ENCODE measurements around the gene NFIX. TPM values are rescaled to one million over a fixed set of nuclear protein-coding genes. Genes with fewer than 3 reads are reported as not detected.

The NFIX gene
- polyA plus RNA-seq, 3 donors, result 0.25 to 3.7 (median 0.90) TPM

DNA sequence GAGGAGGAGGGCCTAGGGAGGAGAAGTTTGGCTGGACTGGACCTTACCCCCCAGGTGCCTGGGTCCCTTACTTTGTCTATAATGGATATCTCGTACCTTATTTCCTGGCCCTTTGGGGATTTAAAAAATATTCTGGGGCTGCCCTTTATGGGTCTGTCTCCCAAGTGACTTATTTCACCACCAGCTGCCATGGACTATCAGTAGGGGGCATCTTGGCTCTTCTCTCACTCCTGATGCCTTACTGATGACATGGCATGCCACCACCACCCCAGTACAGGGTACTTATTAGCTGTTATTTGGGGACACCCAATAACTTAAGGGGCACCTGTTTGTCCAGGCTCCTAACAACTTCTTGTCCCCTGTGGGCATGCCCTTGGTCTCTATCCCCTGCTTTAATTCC is 38.0 kb downstream of the NFIX start:
- no peak overlapping the region for H3K4me2 ChIP-seq (replicated peaks; ENCODE audit: extremely low read depth, low read length, poor library complexity, severe bottlenecking)
- no peak for DNase-seq
- no peaks in the 10 kb centered on the region for H3K9me3 ChIP-seq (replicated peaks in 1 of 2; ENCODE audit: control insufficient read depth in 1 of 2, insufficient read depth in 1 of 2, low read length in 2 of 2)
- Mint-ChIP-seq H3K4me1 (peaks cover 6% of the 10 kb centered on the region), H3K9me3 (peaks cover 0 to 2% (median 0%) of the 10 kb centered on the region in 7 donors), H3K4me3 (peak overlapping the region in 1 of 2 donors; percentile 6), H3K36me3 (no peaks in the 10 kb centered on the region), H3K27ac (no peak overlapping the region), H3K27me3 (ENCODE audit: low read depth in 3 of 3) (peaks cover 0 to 5% (median 3%) of the 10 kb centered on the region in 3 donors)
- WGBS (ENCODE audit: insufficient coverage), result no CpG with 5 or more reads among the region's 1 CpG
- no peak overlapping the region for H3K4me3 ChIP-seq (replicated peaks in 1 of 3; ENCODE audit: low read depth in 2 of 3, low read length in 3 of 3)
- H3K9ac ChIP-seq (ENCODE audit: insufficient read depth, low read length, poor library complexity, severe bottlenecking), result no peak overlapping the region
- H3K27ac ChIP-seq (ENCODE audit: low read depth in 1 of 2, low read length in 2 of 2), result no peak overlapping the region
- no peaks in the 10 kb centered on the region for H3K27me3 ChIP-seq (ENCODE audit: control insufficient read depth in 2 of 2, insufficient read depth in 2 of 2, low read length in 2 of 2)
- no peaks in the 10 kb centered on the region for H3K4me1 ChIP-seq (ENCODE audit: control insufficient read depth in 1 of 2, insufficient read depth in 2 of 2, low read length in 2 of 2)
- TF ChIP-seq, protein P1, sequence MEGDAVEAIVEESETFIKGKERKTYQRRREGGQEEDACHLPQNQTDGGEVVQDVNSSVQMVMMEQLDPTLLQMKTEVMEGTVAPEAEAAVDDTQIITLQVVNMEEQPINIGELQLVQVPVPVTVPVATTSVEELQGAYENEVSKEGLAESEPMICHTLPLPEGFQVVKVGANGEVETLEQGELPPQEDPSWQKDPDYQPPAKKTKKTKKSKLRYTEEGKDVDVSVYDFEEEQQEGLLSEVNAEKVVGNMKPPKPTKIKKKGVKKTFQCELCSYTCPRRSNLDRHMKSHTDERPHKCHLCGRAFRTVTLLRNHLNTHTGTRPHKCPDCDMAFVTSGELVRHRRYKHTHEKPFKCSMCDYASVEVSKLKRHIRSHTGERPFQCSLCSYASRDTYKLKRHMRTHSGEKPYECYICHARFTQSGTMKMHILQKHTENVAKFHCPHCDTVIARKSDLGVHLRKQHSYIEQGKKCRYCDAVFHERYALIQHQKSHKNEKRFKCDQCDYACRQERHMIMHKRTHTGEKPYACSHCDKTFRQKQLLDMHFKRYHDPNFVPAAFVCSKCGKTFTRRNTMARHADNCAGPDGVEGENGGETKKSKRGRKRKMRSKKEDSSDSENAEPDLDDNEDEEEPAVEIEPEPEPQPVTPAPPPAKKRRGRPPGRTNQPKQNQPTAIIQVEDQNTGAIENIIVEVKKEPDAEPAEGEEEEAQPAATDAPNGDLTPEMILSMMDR (IDR thresholded peaks at IDR 0.05), result no peak
- H2AFZ ChIP-seq (ENCODE audit: insufficient read depth, low read depth, low read length, poor library complexity, severe bottlenecking), result no peak overlapping the region
- H3K79me2 ChIP-seq (ENCODE audit: insufficient read depth, low read length), result no peaks in the 10 kb centered on the region
- H4K20me1 ChIP-seq (ENCODE audit: insufficient read depth, low read length), result no peaks in the 10 kb centered on the region
- H3K36me3 ChIP-seq (replicated peaks in 1 of 2; ENCODE audit: control insufficient read depth in 1 of 2, insufficient read depth in 2 of 2, low read length in 2 of 2), result no peaks in the 10 kb centered on the region
- intact Hi-C loops (cut with micrococcal nuclease), result loop anchor here in 1 of 2 donors (10.0 kb wide), 1 partner anchor 48 kb away; no protein-coding TSS in a partner anchor

DNA sequence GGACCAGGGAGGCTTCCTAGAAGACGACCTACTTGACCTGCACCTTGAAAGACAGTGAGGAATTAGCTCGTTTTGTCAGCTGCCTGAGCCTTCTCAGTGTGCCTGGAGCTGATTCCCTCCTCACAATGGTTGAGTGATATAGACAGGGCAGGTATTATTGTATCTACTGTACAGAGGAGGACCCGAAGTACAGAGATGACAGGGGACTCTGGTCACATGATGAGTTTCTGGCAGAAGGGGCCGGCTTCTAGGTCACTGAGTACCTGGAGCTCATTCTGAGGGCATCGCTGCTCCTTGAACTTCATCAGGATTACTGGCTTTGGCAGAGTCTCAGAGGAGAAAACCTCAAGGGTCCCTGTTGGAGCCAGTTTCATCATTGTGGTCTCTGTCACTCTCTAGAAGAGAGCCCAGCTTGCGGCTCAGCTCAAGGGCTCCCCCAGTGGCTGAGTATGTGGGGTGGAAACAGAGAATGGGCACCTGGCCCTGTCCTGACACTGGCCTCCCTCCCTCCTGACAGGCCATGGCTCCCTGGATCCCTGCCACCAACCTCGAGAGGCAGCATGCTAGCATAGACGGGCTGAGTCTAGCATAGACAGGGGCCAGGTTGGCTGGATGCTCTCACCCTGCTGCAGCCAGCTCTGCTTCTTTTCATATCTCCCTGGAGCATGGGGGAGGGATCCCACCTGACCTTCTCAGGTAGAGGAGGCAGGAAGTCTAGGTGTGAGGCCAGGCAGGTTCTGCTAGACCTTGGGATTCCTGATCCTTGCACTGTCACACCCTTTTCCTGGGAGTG is 38.7 kb downstream of the NFIX start:
- Histone ChIP-seq H3K9ac (ENCODE audit: insufficient read depth, low read length, poor library complexity, severe bottlenecking) (no peak overlapping the region), H3K27ac (ENCODE audit: low read depth in 1 of 2, low read length in 2 of 2) (no peak overlapping the region), H3K9me3 (replicated peaks in 1 of 2; ENCODE audit: control insufficient read depth in 1 of 2, insufficient read depth in 1 of 2, low read length in 2 of 2) (no peaks in the 10 kb centered on the region), H3K36me3 (replicated peaks in 1 of 2; ENCODE audit: control insufficient read depth in 1 of 2, insufficient read depth in 2 of 2, low read length in 2 of 2) (no peaks in the 10 kb centered on the region), H3K4me1 (ENCODE audit: control insufficient read depth in 1 of 2, insufficient read depth in 2 of 2, low read length in 2 of 2) (no peaks in the 10 kb centered on the region), H3K4me2 (replicated peaks; ENCODE audit: extremely low read depth, low read length, poor library complexity, severe bottlenecking) (no peak overlapping the region), H3K79me2 (ENCODE audit: insufficient read depth, low read length) (no peaks in the 10 kb centered on the region), H2AFZ (ENCODE audit: insufficient read depth, low read depth, low read length, poor library complexity, severe bottlenecking) (no peak overlapping the region), H4K20me1 (ENCODE audit: insufficient read depth, low read length) (no peaks in the 10 kb centered on the region), H3K4me3 (replicated peaks in 1 of 3; ENCODE audit: low read depth in 2 of 3, low read length in 3 of 3) (no peak overlapping the region), H3K27me3 (ENCODE audit: control insufficient read depth in 2 of 2, insufficient read depth in 2 of 2, low read length in 2 of 2) (no peaks in the 10 kb centered on the region)
- WGBS (ENCODE audit: insufficient coverage), result 77% methylated on average over 4 of the region's 8 CpGs
- H3K27me3 Mint-ChIP-seq (ENCODE audit: low read depth in 3 of 3), result peaks cover 0 to 5% (median 2%) of the 10 kb centered on the region in 3 donors
- H3K4me3 Mint-ChIP-seq, result no peak overlapping the region
- H3K9me3 Mint-ChIP-seq, result peaks cover 0 to 2% (median 0%) of the 10 kb centered on the region in 7 donors
- DNase-seq, result peak; percentile 15 to 27 (median 23)
- TF ChIP-seq, protein P1 (IDR thresholded peaks at IDR 0.05), result peak; percentile 75
- peaks cover 6% of the 10 kb centered on the region for H3K4me1 Mint-ChIP-seq
- no peaks in the 10 kb centered on the region for H3K36me3 Mint-ChIP-seq
- intact Hi-C loops (cut with micrococcal nuclease), result loop anchor here in 1 of 2 donors (10.0 kb wide), 1 partner anchor 49 kb away; no protein-coding TSS in a partner anchor
- no peak overlapping the region for H3K27ac Mint-ChIP-seq
